SKM-1 (cell line): ENCODE data around the gene ZBTB8OS.
"Not testable (repeated sequence)": the region's sequence is repeated elsewhere in the genome, so short reads cannot be mapped to it uniquely, and the experiment has no call there.

Experiments used
- DNase-seq: peaks from one replicate; lab custom pipeline; 2025; ENCODE audit not compliant: unreplicated experiment; lab: John Stamatoyannopoulos, UW

ZBTB8OS gene

GRCh38 chr1:32650248-32650751 lies at the start of gene ZBTB8OS:
TSS of gene ZBTB8OS (minus strand) at chr1:32650550. CDS start at chr1:32650529, 21 bp downstream.
- DNase-seq, result peak; percentile 97

DNA sequence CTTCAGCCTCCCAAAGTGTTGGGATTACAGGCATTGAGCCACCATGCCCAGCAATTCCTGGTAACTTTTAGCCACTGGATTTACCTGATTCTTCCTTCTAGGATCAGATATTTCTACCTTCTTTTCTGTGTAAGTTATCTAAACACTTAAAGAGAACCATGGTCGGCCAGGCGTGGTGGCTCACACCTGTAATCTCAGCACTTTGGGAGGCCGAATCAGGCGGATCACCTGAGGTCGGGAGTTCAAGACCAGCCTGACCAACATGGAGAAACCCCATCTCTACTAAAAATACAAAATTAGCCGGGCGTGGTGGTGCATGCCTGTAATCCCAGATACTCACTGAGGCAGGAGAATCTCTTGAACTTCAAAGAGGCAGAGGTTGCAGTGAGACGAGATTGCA lies 46.6 kb upstream of the ZBTB8OS start:
- not testable (repeated sequence) for DNase-seq

- DNase-seq, result no peak
Observed at GRCh38 chr1:32696041-32696440, 45.7 kb upstream of the ZBTB8OS start.

- DNase-seq, result no peak
Observed at GRCh38 chr1:32695098-32695904, 45.0 kb upstream of the ZBTB8OS start.

DNA sequence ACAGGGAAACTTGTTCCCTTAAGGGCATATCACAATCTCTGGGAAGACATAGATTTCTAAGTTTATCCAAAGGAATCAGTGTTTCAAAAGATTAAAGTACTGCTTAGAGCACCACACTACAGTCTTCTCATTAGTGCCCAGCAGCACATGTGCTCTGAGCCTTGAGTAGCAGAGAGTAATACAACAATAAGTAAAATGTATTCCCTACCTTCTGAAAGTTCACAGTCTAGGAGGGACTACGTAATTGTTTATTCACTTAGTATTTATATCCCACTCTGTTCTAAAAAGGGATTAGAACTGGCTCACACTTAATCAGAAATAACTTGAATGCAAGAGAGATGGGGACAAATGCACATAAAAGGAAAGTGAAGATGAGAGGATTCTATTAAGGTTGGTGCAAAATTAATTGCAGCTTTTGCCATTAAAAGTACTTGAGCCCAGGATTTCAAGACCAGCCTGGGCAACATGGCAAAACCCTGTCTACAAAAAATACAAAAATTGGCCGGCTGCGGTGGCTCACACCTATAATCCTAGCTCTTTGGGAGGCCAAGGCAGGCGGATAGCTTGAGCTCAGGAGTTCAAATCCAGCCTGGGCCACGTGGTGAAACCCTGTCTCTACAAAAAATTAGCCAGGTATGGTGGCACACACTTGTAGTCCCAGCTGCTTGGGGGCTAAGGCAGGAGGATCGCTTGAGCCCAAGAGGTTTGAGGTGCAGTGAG lies 43.3 kb upstream of the ZBTB8OS start:
- DNase-seq, result no peak

- no peak for DNase-seq
Observed at GRCh38 chr1:32686387-32686786, 36.0 kb upstream of the ZBTB8OS start.

DNA sequence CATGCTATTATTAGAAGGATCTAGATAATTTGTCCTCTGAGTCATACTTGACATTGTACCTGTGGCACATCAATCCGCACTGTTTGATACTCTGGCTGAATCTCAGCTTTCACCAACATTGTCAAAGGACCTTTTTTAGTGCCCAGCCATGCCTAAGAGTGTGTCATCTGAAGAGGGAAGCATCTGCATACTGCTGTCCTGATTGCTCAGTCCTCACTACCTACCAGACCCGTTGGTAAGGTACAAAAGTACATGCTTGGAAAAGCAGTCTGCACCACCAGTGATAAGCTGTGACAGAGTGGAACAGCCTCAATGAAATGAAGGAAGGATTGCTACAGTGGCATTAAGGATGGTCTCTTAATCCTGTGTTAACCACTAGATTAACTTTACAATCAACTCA lies 35.1 kb upstream of the ZBTB8OS start:
- DNase-seq, result no peak

DNA sequence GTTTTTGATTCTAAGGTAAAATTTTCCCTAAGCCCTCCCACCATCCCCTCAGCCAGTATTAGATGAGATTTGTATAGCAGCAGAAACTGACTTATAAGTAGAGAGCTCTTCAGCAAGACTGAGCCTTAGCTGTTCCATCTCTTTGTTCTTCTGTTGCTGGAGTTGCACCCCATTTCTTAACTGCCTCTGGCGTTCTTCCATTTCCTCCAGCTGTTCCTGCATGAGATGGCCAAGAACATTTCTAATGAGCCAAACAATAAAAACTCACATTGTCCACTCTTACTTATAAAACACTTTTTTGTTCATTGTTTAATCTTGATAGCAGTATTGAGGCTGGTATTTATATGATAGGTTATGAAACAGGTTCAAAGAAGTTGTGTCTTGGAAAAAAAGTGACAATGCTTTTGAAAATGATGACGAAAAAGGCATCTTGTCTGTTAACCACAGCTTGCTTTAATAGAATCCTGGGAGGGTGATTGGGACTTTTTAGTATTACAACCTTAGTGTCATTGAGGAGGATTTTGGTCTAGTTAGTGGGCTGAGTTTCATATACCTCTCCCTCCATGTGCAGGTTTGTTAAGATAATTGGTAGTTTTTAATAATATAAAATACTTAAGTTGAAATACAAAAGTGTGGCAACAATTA lies 33.9 kb upstream of the ZBTB8OS start:
- no peak for DNase-seq

GRCh38 chr1:32683397-32683796 lies 33.0 kb upstream of the ZBTB8OS start:
- no peak for DNase-seq

DNA sequence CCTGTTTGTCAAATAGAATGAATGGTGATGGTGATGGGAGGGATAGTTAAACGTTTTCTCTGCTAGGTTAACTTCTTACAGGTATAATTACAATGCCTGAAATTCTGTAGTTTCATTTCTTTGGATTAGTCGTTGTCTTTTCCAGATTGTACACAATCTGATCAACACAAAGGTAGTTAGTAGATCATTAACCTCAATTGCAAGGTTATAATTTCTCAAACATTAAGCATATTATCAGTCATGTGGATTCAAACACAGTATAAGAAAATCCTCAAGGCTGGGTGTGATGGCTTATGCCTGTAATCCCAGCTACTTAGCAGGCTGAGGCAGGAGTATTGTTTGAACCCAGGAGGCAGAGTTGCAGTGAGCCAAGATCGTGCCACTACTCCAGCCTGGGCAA lies 31.6 kb upstream of the ZBTB8OS start:
- DNase-seq, result no peak

GRCh38 chr1:32681509-32681908 lies 31.2 kb upstream of the ZBTB8OS start:
- no peak for DNase-seq

DNA sequence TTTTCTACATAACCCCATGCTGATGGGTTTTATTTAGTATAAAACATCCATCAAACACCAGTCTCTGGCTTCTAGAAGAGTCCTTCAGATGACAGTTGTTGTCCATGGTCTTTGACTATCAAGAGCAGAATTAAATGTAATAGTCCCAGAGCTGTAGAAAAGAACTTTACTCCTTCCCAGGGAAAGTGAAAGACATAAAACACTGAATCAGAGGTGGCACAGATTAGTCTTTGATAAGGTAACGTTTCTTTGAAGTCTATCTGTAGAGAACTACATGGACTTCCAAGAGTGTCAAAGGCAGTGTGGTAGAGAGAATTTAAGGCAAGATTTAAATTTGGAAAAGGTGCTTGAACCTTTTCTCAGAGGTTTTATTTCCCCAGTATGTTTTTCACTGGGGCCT lies 30.3 kb upstream of the ZBTB8OS start:
- DNase-seq, result no peak

DNA sequence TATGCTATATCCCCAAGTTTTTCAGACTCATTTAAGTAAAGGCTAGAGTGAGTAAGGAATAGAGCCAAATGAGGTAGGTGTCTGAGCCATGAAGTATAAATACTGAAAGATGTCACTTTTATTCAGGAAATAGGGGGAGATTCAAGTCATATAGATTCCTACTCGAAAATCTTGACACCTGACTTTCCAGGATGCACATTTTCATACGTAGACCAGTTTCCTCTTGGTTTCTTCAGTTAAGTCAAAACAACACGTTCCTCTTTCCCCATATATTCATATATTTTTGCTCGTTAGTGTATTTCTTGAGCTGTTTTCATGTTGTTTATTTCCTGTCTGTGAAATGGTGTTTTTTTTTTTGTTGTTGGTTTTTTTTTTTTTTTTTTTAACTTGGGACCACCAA lies 29.6 kb upstream of the ZBTB8OS start:
- not testable (repeated sequence) for DNase-seq

- DNase-seq, result no peak
Observed at GRCh38 chr1:32676945-32677344, 26.6 kb upstream of the ZBTB8OS start.

DNA sequence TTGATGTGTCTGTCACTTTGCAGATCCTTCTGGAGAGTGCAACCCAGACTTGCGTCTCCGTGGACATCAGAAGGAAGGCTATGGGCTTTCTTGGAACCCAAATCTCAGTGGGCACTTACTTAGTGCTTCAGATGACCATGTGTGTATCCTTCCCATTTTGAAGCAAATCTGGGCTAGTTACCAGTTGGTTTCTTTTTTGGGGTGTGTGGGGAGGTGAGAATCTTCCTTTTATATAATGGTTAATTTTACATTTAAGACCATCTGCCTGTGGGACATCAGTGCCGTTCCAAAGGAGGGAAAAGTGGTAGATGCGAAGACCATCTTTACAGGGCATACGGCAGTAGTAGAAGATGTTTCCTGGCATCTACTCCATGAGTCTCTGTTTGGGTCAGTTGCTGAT lies 18.4 kb upstream of the ZBTB8OS start:
- DNase-seq, result not testable (repeated sequence)

- DNase-seq, result no peak
Observed at GRCh38 chr1:32666901-32667566, 16.7 kb upstream of the ZBTB8OS start.

DNA sequence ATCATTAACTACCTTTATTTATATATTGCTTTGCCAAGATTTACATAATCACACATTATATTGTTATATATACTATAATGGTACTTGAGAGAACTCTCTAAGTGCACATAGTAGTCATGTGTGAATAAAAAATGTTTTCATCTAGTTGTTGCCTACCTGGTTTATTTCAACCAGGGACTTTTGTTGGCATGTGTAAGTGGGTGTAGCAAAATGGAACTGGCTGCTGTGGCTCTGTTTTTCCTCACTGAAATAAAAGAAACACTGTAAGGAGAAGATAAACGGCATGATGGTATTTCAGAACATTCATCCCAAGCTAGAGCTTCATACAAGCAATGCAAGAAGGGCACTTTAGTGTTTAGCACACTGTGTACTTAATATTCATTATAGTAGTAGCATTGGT lies 15.6 kb upstream of the ZBTB8OS start:
- DNase-seq, result no peak

- no peak for DNase-seq
Observed at GRCh38 chr1:32659581-32659980, 9.2 kb upstream of the ZBTB8OS start.

- DNase-seq, result no peak
Observed at GRCh38 chr1:32652244-32652962, 2.1 kb upstream of the ZBTB8OS start.

DNA sequence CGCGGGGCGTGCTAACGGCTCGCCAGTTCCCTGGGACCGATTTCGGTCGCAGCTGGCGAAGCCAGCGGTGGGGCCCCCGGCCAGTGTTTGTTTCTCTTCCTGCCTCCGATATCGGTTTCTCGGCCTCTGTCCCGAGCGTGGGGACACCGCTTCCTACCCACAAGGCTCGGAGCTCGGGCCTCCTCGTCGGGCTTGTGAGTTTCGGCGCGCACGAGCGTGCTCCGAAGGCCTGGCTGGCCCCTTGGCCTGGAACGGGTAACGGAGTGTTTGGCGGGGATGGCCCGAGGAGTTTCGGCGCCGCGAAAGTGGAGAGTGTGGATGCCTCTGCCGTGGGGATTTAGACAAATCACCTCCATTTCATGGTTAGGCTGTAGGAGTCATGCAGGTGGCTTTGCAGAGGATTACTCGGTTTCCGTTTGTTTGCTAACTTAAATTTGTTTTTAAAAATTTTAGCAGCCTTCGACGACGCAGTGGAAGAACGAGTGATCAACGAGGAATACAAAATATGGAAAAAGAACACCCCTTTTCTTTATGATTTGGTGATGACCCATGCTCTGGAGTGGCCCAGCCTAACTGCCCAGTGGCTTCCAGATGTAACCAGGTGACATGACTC lies 1.2 kb upstream of the ZBTB8OS start:
- no peak for DNase-seq
